ENCODE results near the gene TM4SF18.

TM4SF18 gene

DNA sequence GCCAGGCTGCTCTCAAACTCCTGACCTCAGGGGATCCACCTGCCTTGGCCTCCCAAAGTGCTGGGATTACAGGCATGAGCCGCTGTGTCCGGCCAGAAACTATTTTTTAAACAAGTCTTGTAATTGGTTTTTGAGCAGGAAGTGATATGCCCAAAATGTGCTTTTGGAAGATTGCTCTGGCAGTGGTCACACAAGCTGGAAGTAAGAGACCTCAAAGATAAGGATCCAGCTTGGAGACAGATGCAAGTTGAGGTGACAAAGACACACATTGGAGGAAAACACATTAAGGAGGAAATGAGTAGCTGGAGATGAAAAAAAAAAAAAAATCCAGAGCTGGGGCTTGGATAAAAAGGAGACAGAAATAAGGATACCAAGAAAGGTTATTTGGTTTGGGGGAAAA, 6.3 kb downstream of the TM4SF18 start:
- no peak overlapping the region for H2AFZ ChIP-seq (ENCODE audit: insufficient read depth, low read length, poor library complexity)
- H3K79me2 ChIP-seq (ENCODE audit: control insufficient read depth, insufficient read depth, low read length, poor library complexity), result no peaks in the 10 kb centered on the region
- no peak overlapping the region for H3K4me2 ChIP-seq (ENCODE audit: low read length)
- no peak overlapping the region for H2BK12ac ChIP-seq (ENCODE audit: low read length)
- DNase-seq, result no peak
- no peak overlapping the region for H4K12ac ChIP-seq (ENCODE audit: low read depth, low read length)
- no peak overlapping the region for H3K14ac ChIP-seq (ENCODE audit: low read length)
- H2BK120ac ChIP-seq (ENCODE audit: insufficient read depth, low read length, poor library complexity), result no peak overlapping the region
- H3K4me1 ChIP-seq (ENCODE audit: control insufficient read depth in 1 of 2, insufficient read depth in 2 of 2, low read length in 2 of 2), result no peaks in the 10 kb centered on the region
- no peaks in the 10 kb centered on the region for H3K9me3 ChIP-seq (ENCODE audit: insufficient read depth, low read depth, low read length)
- no peaks in the 10 kb centered on the region for H3K27me3 ChIP-seq (ENCODE audit: insufficient read depth, low read length)
- no peak overlapping the region for H2AK5ac ChIP-seq (ENCODE audit: low read length)
- no peak overlapping the region for H4K8ac ChIP-seq (ENCODE audit: low read depth, low read length)
- H3K4me3 ChIP-seq (ENCODE audit: low read depth, low read length), result no peak overlapping the region
- H4K91ac ChIP-seq (ENCODE audit: low read depth, low read length), result no peak overlapping the region
- no peak overlapping the region for H3K18ac ChIP-seq (ENCODE audit: low read length)
- H3K36me3 ChIP-seq (ENCODE audit: control insufficient read depth in 1 of 2, insufficient read depth in 2 of 2, low read length in 2 of 2), result no peaks in the 10 kb centered on the region
- H2BK5ac ChIP-seq (ENCODE audit: low read depth, low read length, poor library complexity), result no peak overlapping the region
- no CpG with 5 or more reads among the region's 2 CpGs for WGBS (ENCODE audit: extremely low coverage, insufficient coverage, insufficient read length)
- H3K9ac ChIP-seq (ENCODE audit: low read length), result no peak overlapping the region
- no peak overlapping the region for H3K23ac ChIP-seq (ENCODE audit: low read length)
- H3K27ac ChIP-seq (ENCODE audit: low read depth, low read length), result no peak overlapping the region
- no peaks in the 10 kb centered on the region for H3K79me1 ChIP-seq (ENCODE audit: low read length)
- no peak overlapping the region for H3K4ac ChIP-seq (ENCODE audit: low read depth, low read length)

GRCh38 chr3:149325581-149325980, 7.9 kb downstream of the TM4SF18 start:
- H3K23ac ChIP-seq (ENCODE audit: low read length), result no peak overlapping the region

DNA sequence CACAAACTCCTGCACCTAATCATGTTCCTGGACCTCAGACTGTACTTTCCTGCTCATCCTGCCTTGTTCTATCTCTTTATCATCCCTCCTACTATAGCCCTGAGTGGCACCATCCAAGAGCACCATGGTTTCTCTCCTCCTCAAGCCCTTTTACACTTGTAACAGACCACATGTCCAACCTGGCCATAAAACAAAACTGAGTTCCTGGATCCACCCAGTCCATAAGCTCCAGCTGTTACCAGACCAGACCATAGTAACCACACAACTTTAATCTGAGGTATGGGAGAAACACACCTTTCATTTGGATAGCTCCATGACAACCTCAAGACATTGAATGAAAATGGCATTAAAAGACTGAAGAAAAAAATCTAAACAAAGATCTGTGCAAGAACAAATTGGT, 9.1 kb downstream of the TM4SF18 start:
- no peak overlapping the region for H2BK5ac ChIP-seq (ENCODE audit: low read depth, low read length, poor library complexity)
- H2BK120ac ChIP-seq (ENCODE audit: insufficient read depth, low read length, poor library complexity), result no peak overlapping the region
- H3K36me3 ChIP-seq (ENCODE audit: control insufficient read depth in 1 of 2, insufficient read depth in 2 of 2, low read length in 2 of 2), result no peaks in the 10 kb centered on the region
- no peak overlapping the region for H2AK5ac ChIP-seq (ENCODE audit: low read length)
- no peak for DNase-seq
- no peak overlapping the region for H3K4ac ChIP-seq (ENCODE audit: low read depth, low read length)
- peak overlapping the region; percentile 16 for H3K9ac ChIP-seq (ENCODE audit: low read length)
- H4K12ac ChIP-seq (ENCODE audit: low read depth, low read length), result no peak overlapping the region
- no peak overlapping the region for H2BK12ac ChIP-seq (ENCODE audit: low read length)
- H3K4me2 ChIP-seq (ENCODE audit: low read length), result no peak overlapping the region
- no peaks in the 10 kb centered on the region for H3K79me1 ChIP-seq (ENCODE audit: low read length)
- H3K23ac ChIP-seq (ENCODE audit: low read length), result no peak overlapping the region
- no peaks in the 10 kb centered on the region for H3K4me1 ChIP-seq (ENCODE audit: control insufficient read depth in 1 of 2, insufficient read depth in 2 of 2, low read length in 2 of 2)
- no peak overlapping the region for H3K4me3 ChIP-seq (ENCODE audit: low read depth, low read length)
- no peak overlapping the region for H3K14ac ChIP-seq (ENCODE audit: low read length)
- H4K91ac ChIP-seq (ENCODE audit: low read depth, low read length), result no peak overlapping the region
- no peaks in the 10 kb centered on the region for H3K79me2 ChIP-seq (ENCODE audit: control insufficient read depth, insufficient read depth, low read length, poor library complexity)
- no peak overlapping the region for H4K8ac ChIP-seq (ENCODE audit: low read depth, low read length)
- no peaks in the 10 kb centered on the region for H3K9me3 ChIP-seq (ENCODE audit: insufficient read depth, low read depth, low read length)
- H3K27ac ChIP-seq (ENCODE audit: low read depth, low read length), result no peak overlapping the region
- H3K18ac ChIP-seq (ENCODE audit: low read length), result no peak overlapping the region
- no peaks in the 10 kb centered on the region for H3K27me3 ChIP-seq (ENCODE audit: insufficient read depth, low read length)
- no peak overlapping the region for H2AFZ ChIP-seq (ENCODE audit: insufficient read depth, low read length, poor library complexity)

More at GRCh38 chr3:149325581-149325980, 7.9 kb downstream of the TM4SF18 start:
- no peaks in the 10 kb centered on the region for H3K36me3 ChIP-seq (ENCODE audit: control insufficient read depth in 1 of 2, insufficient read depth in 2 of 2, low read length in 2 of 2)
- H3K4me3 ChIP-seq (ENCODE audit: low read depth, low read length), result no peak overlapping the region
- H3K18ac ChIP-seq (ENCODE audit: low read length), result no peak overlapping the region
- H3K14ac ChIP-seq (ENCODE audit: low read length), result no peak overlapping the region
- no peak overlapping the region for H4K91ac ChIP-seq (ENCODE audit: low read depth, low read length)
- no peaks in the 10 kb centered on the region for H3K79me2 ChIP-seq (ENCODE audit: control insufficient read depth, insufficient read depth, low read length, poor library complexity)
- H2AK5ac ChIP-seq (ENCODE audit: low read length), result no peak overlapping the region
- no peaks in the 10 kb centered on the region for H3K79me1 ChIP-seq (ENCODE audit: low read length)
- no peak overlapping the region for H2AFZ ChIP-seq (ENCODE audit: insufficient read depth, low read length, poor library complexity)
- no peak overlapping the region for H3K4ac ChIP-seq (ENCODE audit: low read depth, low read length)
- DNase-seq, result no peak
- no peak overlapping the region for H3K9ac ChIP-seq (ENCODE audit: low read length)
- H2BK5ac ChIP-seq (ENCODE audit: low read depth, low read length, poor library complexity), result no peak overlapping the region
- no peak overlapping the region for H2BK12ac ChIP-seq (ENCODE audit: low read length)
- H4K8ac ChIP-seq (ENCODE audit: low read depth, low read length), result no peak overlapping the region
- no peaks in the 10 kb centered on the region for H3K9me3 ChIP-seq (ENCODE audit: insufficient read depth, low read depth, low read length)
- H4K12ac ChIP-seq (ENCODE audit: low read depth, low read length), result no peak overlapping the region
- no peak overlapping the region for H2BK120ac ChIP-seq (ENCODE audit: insufficient read depth, low read length, poor library complexity)
- H3K4me1 ChIP-seq (ENCODE audit: control insufficient read depth in 1 of 2, insufficient read depth in 2 of 2, low read length in 2 of 2), result no peaks in the 10 kb centered on the region
- H3K4me2 ChIP-seq (ENCODE audit: low read length), result no peak overlapping the region
- no peaks in the 10 kb centered on the region for H3K27me3 ChIP-seq (ENCODE audit: insufficient read depth, low read length)
- H3K27ac ChIP-seq (ENCODE audit: low read depth, low read length), result no peak overlapping the region

DNA sequence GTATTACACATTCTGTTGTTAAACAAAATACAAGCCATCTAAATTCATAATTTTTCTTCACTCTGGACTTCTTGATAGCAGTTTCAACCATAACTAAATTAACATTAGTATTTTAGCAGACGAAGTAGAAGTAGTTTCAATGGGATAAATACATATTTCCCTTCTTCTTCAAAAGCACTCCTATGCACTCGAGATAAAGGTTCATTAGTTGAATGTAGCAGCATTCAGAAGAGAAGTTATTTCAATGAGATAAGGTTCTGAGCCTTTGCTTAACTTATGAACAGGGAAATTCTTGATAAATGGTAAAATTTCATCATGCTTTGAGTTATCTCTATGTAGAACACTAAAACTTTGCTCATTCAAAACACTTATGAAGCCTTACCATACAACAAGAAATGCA, 11.8 kb downstream of the TM4SF18 start:
- Histone ChIP-seq H2AK5ac (ENCODE audit: low read length) (no peak overlapping the region), H3K9ac (ENCODE audit: low read length) (no peak overlapping the region), H3K4ac (ENCODE audit: low read depth, low read length) (no peak overlapping the region), H3K4me3 (ENCODE audit: low read depth, low read length) (no peak overlapping the region), H4K91ac (ENCODE audit: low read depth, low read length) (no peak overlapping the region), H2BK12ac (ENCODE audit: low read length) (no peak overlapping the region), H3K4me2 (ENCODE audit: low read length) (no peak overlapping the region), H3K27ac (ENCODE audit: low read depth, low read length) (no peak overlapping the region), H2AFZ (ENCODE audit: insufficient read depth, low read length, poor library complexity) (no peak overlapping the region), H3K4me1 (ENCODE audit: control insufficient read depth in 1 of 2, insufficient read depth in 2 of 2, low read length in 2 of 2) (no peaks in the 10 kb centered on the region), H3K79me2 (ENCODE audit: control insufficient read depth, insufficient read depth, low read length, poor library complexity) (no peaks in the 10 kb centered on the region), H2BK5ac (ENCODE audit: low read depth, low read length, poor library complexity) (no peak overlapping the region), H3K23ac (ENCODE audit: low read length) (no peak overlapping the region), H3K14ac (ENCODE audit: low read length) (no peak overlapping the region), H3K18ac (ENCODE audit: low read length) (no peak overlapping the region), H3K79me1 (ENCODE audit: low read length) (no peaks in the 10 kb centered on the region), H3K27me3 (ENCODE audit: insufficient read depth, low read length) (no peaks in the 10 kb centered on the region), H2BK120ac (ENCODE audit: insufficient read depth, low read length, poor library complexity) (no peak overlapping the region), H4K12ac (ENCODE audit: low read depth, low read length) (no peak overlapping the region), H4K8ac (ENCODE audit: low read depth, low read length) (no peak overlapping the region), H3K36me3 (ENCODE audit: control insufficient read depth in 1 of 2, insufficient read depth in 2 of 2, low read length in 2 of 2) (no peaks in the 10 kb centered on the region), H3K9me3 (ENCODE audit: insufficient read depth, low read depth, low read length) (no peaks in the 10 kb centered on the region)
- DNase-seq, result no peak
- WGBS (ENCODE audit: extremely low coverage, insufficient coverage, insufficient read length), result no CpG with 5 or more reads among the region's 2 CpGs

DNA sequence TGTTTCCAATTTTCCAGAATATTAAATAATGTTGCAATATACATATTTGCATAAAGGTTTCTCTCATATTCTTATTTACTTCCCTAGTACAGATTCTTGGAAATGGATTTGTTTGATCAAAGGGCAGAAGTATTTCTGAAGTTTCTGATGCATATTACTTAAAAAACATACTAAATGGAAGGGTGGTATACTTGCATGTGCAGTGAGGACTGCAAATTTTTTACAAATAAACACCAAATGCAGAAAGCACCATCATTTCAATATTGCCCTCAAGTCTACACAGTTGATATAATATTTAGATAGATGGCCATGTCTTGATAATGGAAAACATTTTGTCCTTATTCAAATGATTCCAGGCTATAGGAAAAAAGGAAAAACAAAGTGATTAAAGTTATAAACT, 12.3 kb downstream of the TM4SF18 start:
- Histone ChIP-seq H2BK5ac (ENCODE audit: low read depth, low read length, poor library complexity) (no peak overlapping the region), H2BK120ac (ENCODE audit: insufficient read depth, low read length, poor library complexity) (no peak overlapping the region), H3K27me3 (ENCODE audit: insufficient read depth, low read length) (no peaks in the 10 kb centered on the region), H3K36me3 (ENCODE audit: control insufficient read depth in 1 of 2, insufficient read depth in 2 of 2, low read length in 2 of 2) (no peaks in the 10 kb centered on the region), H2BK12ac (ENCODE audit: low read length) (no peak overlapping the region), H3K27ac (ENCODE audit: low read depth, low read length) (no peak overlapping the region), H3K79me1 (ENCODE audit: low read length) (no peaks in the 10 kb centered on the region), H3K23ac (ENCODE audit: low read length) (no peak overlapping the region), H4K8ac (ENCODE audit: low read depth, low read length) (no peak overlapping the region), H3K79me2 (ENCODE audit: control insufficient read depth, insufficient read depth, low read length, poor library complexity) (no peaks in the 10 kb centered on the region), H3K9ac (ENCODE audit: low read length) (no peak overlapping the region), H3K4me2 (ENCODE audit: low read length) (no peak overlapping the region), H3K18ac (ENCODE audit: low read length) (no peak overlapping the region), H3K4me3 (ENCODE audit: low read depth, low read length) (no peak overlapping the region), H4K12ac (ENCODE audit: low read depth, low read length) (no peak overlapping the region), H2AFZ (ENCODE audit: insufficient read depth, low read length, poor library complexity) (no peak overlapping the region), H3K4ac (ENCODE audit: low read depth, low read length) (no peak overlapping the region), H3K14ac (ENCODE audit: low read length) (no peak overlapping the region), H4K91ac (ENCODE audit: low read depth, low read length) (no peak overlapping the region), H3K4me1 (ENCODE audit: control insufficient read depth in 1 of 2, insufficient read depth in 2 of 2, low read length in 2 of 2) (no peaks in the 10 kb centered on the region), H2AK5ac (ENCODE audit: low read length) (no peak overlapping the region), H3K9me3 (ENCODE audit: insufficient read depth, low read depth, low read length) (no peaks in the 10 kb centered on the region)
- no peak for DNase-seq

Measured in trophoblast cell (in vitro differentiated cells and primary cell).